HuH-7 (cell line): ENCODE measurements around the gene MMP28.
"Not testable (repeated sequence)": the region's sequence is repeated elsewhere in the genome, so short reads cannot be mapped to it uniquely, and the experiment has no call there.

ENCODE experiments used
- DNase-seq: peaks from one replicate; pipeline ENCODE4 v3.0.0; 2011; ENCODE audit warnings: low spot score

The MMP28 gene

DNA sequence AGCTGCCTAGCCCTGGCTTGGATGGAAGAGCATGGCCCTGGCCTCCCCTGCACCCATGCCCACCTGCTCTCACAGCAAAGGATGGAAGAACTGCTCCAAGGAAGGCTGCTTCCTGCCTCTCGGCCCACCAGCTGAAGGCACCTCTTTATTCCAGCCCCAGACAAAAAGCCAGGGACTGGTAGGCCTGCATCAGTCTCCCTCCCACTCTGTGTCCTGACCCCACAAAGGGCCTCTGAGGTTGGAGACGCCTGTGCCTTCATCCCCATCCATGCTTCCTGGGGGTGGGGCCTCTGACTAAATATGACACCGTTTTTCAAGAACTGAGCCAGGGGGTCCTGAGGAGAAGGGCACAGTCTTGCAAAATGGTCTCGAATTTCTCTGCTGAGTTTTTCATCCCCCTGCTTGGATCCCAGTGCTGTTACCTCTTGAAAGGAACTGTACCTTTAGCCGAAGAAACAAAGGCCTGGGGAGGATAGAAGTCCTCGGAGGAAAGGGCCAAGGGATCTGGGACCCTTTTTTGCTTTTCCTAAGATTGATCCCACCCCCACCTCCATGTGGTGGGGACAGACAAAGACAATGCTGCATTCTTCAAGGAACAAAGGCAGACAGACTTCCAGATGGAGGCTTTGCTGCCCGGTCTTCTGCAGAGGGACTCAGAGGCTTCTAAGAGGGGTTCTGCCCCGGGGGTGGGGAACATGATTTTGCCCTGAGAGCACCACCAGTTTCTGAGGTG is 29.5 kb downstream of the MMP28 start:
- no peak for DNase-seq

DNA sequence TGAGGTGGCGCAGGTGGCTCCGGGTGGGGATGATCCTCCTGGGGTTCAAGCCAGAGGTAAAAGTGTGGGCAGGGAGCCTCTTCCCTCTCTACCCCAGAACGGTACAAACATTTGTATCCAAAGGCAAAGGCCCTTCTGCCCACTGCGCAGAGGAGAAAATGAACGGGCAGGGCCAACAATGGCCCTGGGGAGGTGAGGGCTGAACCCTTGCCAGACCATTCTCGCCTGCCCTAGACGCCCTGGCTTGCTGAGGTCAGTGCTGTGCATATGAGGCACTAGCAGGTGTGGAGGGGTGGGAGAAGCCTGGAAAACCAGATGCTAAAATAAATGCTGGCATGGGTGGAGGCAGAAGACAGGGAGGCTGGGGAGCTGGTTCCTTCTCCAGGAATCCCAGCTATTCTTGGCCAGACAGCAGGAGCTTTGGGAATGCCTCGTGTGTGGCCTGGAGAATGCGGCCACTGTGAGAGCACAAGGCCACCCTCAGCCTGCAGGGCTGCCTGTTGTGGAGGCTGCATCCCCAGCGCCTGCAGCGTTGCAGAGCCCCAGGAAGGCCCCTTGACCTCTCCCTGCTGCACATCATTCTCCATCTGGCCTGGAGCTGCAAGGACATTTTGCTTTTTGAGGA is 30.2 kb downstream of the MMP28 start:
- DNase-seq: no peak

DNA sequence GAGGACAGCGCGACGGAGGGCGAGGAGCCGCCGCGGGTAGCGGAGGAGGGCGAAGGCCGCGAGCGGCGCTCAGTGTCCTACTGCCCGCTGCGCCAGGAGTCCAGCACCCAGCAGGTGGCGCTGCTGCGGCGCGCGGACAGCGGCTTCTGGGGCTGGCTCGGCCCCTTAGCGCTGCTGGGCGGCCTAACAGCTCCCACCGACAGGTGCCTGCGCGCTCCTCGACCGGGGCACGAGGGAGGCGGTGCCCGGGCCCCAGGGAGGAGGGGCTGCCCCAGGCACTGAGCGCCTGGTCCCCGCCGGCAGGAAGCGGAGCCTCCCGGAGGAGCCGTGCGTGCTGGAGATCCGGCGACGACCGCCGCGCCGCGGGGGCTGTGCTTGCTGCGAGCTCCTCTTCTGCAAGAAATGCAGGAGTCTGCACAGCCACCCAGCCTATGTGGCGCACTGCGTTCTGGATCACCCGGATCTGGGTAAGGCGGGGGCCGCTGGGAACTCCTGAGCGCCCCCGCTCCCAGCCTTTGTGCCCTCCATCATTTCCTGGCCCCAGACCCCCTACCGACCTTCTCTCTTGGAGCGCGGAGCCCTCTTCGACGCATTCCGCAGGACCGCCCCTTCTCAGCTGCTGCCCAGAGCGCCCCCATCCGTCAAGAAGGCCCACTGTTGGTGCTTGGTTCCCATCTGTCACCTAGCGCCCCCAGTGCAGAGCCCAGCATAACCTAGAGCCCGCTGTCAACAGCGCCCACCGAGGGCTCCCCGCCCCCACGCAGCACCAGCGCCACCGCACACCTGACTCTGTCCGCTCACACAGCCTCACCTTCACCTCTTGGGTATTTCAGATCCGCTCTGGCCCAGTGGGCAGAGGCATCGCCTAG is 31.1 kb downstream of the MMP28 start:
- DNase-seq: peak; percentile 99

- no peak for DNase-seq
These were observed 31.7 kb downstream of the MMP28 start for GRCh38 chr17:35763767-35764122.

DNA sequence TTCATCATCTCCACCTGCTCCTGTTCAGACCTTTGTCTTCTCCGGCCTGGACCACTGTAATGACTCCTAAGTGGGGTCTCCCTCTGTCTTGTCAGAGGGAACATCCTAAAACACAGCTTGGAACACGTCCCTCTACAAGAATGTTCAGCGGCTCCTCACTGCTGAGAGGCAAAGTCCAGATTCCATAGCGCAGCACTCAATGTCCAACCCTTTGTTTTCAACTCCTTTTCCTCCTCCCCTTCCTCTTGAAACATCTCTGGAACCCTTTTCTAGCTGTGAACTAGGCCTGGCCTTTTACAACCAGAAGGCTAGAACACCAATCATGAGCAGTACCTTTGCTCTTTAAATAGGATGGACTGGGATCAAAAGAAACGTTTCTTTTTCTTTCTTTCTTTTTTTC is 33.8 kb downstream of the MMP28 start:
- DNase-seq: no peak

- no peak for DNase-seq
These were observed 34.9 kb downstream of the MMP28 start, which contains the start of gene C17orf50 for GRCh38 chr17:35760587-35760986. TSS of gene C17orf50 (plus strand) at chr17:35760887. CDS start at chr17:35760942, 55 bp downstream.

GRCh38 chr17:35757243-35757642 is 38.2 kb downstream of the MMP28 start:
- DNase-seq: no peak

DNA sequence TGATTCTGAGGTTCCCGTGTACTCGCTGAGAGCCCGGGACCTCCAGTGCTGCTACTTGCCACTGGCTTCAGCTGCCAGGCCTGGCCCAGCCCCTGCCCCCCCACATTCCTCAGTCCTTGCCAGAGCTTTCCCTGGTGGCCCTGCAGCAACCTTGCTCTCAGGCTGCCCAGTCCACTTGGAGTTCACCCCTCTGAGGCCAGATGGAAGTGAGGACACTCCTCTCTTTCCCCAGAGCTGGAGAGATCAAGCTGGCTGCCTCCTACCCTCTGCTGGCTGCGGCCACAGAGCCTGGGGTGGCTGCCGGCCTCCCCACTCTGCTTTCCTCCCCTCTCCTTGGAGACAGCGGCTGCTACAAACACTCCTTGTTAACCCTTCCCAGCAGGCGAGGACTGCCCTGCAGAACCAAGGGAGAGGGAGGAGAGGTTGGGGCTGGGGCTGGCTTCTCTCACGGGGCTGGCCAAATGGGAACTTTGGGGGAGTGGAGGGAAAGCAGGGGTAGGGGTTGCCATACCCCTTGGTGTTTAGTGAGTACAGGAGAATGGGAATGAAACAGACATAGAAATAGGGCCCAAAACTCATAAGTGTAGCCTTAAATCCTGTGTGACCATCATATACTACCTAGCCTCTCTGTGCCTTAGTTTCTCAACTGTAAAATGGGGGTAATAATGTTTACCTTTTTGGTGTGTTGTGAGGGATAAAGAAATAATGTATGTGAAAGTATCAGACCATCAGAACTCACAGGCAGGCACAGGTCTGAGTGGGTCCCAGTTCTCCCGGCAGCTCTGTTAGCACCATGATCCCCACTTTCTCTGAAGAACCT is 42.3 kb downstream of the MMP28 start, which contains the start of gene GAS2L2:
GAS2L2 (minus strand) TSS at position 295 of the 820 bp plus-strand sequence. CDS start 389 bp downstream, outside the sequence.
- DNase-seq: no peak

DNA sequence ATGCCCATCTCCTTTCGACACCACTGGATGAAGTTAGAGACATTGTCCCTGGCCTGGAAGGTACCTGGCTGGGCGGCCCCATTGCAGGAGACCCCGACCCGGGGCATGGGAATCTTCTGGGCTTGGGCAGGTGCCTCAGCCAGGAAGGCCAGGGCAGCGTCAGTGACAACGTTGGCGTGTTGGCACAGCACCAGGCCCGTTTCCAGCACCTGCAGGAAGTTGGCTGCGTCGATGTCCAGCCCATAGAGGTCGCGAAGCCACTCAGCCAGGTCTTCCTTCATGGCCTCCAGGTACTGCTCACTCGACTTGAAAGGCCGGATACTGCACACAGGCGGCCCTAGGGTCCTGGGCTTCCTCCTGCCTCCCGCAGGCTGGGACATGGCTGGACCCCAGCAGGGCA is 43.0 kb downstream of the MMP28 start:
- DNase-seq: no peak

DNA sequence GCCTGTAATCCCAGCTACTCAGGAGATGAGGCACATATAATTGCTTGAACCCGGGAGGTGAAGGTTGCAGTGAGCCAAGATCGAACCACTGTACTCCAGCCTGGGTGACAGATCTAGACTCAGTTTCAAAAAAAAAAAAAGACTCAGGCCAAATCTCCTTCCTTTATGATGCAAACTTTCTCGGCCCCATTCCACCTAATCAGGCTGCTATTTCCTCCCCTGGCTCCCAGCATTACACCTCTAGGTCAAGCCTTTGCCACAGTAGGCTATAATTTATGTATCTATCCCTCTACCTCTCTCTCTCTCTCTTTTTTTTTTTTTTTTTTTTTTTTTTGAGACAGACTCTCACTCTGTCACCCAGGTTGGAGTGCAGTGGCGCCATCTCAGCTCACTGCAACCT is 43.9 kb downstream of the MMP28 start:
- not testable (repeated sequence) for DNase-seq

DNA sequence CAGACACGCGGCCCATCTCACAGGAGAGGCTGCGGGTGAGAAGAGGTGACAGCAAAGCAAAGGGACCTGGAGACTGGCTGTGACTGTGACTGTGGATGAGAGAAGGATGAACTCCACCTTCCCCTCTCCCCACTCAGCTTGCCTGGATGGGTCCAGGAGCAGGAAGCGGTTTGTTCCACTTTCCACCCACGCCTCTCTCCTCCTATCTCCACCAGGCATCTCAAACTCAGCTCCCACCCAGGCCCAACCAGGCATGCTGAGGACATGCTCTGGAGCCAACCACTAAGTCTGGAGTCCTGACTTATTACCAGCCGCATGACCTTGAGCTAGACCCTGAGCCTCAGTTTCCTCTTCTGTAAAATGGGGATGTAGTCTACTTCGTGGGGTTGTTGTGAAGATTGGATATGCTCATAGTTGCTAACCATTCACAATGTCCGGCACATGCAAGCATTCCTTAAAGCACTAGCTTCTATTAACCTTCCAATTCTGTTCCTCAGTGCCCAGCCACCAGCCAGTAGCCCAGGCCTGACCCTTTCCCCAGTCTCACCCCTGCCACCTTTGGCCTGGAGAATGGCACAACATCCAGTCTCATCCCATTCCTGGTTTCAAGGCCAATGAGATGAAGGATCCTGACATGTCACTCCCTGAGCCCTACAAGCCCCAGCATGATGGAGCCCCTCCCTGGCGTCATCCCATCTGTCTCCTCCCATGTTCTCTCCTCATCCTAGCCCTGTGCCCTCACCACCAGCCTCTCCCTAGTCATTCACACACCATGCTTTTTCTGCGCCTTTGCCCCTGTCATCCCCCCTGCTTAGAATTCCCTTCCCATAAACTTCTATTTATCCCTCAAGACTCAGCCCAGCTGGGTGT is 44.7 kb downstream of the MMP28 start:
- DNase-seq: no peak

DNA sequence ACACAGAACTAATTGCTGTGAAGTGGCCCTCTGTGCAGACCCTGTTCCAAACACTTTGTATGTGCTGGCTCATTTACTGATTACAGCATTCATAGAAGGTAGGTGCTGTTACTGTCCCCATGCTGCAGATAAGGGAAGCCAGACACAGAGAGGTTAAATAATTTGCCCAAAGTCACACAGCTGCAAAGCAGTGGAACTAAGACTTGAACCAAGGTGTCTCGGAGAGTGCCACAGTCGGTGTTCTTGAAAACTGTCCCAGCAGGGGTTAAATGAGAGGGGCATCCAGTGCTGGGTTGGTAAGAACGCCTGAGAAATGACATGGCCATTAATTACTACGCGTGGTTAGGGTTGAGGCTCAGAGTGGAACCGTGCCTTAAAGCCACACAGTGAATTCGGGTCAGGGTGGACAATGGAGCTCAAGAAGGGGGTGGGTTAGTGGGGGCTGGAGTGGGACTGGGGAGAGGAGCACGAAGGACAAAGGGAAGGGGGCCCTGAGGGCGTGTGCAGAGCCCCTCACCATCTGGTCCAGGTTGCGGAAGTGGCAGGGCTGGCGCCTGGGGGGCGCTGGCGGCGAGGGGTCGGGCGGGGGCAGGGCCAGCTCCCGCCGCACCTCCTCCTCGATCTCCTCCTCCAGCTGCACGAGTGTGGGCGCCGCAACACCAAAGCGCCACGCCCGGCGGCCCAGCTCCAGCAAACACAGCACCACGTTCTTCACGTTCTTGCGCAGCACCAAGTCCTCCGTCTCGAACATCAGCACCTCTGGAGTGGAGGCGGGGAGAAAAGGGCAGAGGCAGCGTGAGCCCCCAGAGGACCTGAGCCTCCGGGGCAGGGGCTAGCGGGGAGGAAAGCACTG is 45.7 kb downstream of the MMP28 start:
- DNase-seq: no peak

- no peak for DNase-seq
These were observed 46.5 kb downstream of the MMP28 start for GRCh38 chr17:35748979-35749378.

DNA sequence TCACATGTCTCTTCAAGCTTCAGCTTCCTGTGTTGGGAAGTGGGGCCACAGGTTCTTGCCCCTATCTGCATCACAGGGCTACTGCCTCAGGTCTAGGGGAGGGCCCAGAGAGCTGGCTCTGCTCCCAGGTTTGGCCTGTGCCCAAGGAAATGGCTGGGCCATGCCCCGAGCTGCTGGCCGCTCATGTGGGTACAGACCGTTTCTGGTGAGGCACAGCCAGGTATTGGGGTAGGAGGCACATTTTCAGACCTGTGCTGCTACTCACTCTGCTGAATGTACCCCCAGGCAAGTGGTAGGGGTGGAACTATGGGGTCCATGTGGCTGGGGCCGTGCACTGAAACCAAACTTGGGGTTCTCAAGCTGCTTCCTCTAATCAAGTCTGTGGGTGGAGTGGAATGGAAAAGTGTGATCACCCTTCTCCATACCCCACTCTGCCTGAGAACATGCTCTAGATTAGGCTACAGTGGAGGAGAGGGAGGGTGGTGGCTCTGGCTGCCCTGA is 47.0 kb downstream of the MMP28 start:
- no peak for DNase-seq

DNA sequence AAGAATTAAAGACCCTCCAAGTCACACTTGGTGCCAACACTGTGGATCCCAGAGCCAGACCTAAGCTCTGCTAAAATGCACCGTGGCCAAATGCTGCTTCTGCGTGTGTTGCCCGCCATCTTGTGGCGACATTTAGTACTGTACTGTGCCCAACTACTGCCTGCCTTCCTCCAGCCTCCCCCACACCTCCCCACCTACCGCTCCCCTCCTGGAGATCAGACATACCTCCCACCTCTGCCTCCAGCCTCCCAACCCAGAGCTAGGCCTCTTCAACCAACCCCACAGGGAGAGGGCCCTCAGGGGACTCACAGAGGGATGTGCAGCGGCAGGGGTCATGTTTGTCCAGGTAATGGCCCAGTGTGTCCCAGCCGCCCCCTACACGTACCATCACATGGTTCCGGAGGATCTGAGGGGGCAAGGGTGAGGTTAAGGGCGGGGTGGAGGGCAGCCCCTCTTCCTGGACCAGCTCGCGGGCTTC is 47.9 kb downstream of the MMP28 start:
- peak; percentile 97 for DNase-seq

DNA sequence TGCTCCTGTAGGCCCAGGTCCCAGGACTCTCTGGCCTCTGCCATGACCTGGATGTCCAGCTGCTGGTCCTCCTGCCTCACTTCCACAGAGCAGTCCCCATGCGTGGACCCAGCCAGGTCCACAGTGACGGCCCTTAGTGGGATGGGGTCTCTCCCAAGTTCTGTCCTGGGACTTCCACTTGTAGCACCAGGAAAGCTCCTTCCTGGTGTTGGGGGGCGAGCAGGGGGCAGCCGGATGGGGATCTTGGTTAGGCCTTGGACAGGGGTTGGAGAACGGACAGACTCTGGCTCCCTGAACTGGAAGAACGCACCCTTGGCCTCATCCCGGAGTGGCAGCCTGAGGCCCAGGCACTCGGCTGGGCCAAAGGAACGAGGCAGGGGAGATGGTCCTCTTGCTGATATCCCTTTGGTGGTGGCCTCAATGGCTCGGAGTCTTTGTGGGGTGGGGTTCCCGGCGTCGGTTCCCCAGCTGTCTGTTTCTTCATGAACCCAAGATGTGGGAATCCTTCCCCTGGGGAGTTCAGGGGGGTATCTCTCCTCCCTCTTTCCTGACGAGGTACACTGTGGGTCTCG is 49.6 kb downstream of the MMP28 start:
- no peak for DNase-seq

- no peak for DNase-seq
These were observed 50.2 kb downstream of the MMP28 start for GRCh38 chr17:35745246-35745645.

DNA sequence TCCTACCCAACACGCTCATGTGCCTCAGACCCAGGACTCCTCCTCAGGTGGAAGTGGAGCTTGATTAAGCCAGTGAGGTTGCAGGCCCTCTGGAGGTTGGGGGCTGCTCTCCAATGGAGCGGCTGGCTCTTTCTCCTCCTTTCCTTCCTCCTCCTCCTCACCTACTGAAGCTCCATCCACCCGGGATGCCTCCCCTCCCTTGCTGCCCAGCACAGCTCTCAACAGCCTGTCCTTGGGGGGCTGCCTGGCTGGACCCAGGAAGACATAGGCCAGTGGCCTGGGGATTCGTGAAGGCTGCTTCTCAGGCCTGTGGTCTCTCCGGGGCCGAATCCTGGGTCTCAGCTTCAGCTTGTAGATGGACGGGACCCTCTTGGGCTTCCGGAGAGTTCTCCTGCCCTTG is 50.6 kb downstream of the MMP28 start:
- DNase-seq: no peak

DNA sequence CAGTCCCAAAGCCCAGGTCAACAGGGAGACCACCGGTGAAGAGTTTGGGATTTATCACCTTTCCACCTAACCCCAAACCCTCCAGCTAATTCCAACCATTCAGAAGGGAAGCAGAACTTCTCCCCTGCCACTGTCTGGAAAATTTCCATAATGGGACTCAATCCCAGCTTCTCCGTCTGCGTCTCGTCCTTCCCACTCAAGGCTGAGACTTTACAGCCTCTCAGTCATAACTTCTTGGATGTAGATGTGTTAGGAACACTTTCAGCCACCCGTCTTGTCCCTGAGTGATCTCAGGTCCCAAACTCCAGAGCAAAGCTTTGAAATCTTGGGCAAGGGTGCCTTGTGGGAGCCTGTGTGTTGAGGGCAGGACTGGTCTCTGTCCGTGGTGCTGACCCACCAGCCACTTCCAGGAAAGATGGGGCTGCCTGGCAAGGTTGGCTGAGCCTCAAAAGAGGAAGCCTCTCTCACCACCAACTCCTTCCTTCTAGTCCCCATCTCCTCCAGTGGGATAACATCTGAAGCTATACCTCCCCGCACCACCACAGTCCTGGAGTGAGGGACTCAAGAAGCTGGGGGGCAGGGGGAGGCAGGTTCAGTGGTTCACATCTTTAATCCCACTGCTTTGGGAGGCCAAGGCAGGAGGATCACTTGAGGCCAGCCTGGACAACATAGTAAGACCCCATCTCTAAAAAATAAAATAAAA is 51.7 kb downstream of the MMP28 start:
- peak; percentile 74 for DNase-seq
